Panc1 (cell line): ENCODE data around the gene UBE2G2. TPM values are rescaled to one million over a fixed set of nuclear protein-coding genes. Genes with fewer than 3 reads are reported as not detected.

ENCODE experiments used
- ATAC-seq: fragments of 200-7000 bp; cut with Tn5 transposase; 2 replicates; pipeline ENCODE4 v1.9.1; 2020; ENCODE audit warnings: mild to moderate bottlenecking, moderate library complexity
- BruUV-seq: library from RNA; stranded (reverse); fragments of 400-500 nt; replicated peaks from 2 replicates; lab custom pipeline; 2021; lab: Mats Ljungman, UMichigan
- CTCF ChIA-PET: fragments of 300-600 bp; sonication (Branson Sonifier 250); formaldehyde crosslinking; loops from one replicate; lab custom pipeline; 2022; ENCODE audit warnings: antibody characterized with exemption; lab: Charles Lee
- POLR2A ChIA-PET: fragments of 300-600 bp; sonication (Branson Sonifier 250); formaldehyde crosslinking; loops from one replicate; lab custom pipeline; 2022; ENCODE audit warnings: antibody characterized with exemption; lab: Charles Lee
- DNase-seq: peaks from one replicate; pipeline ENCODE4 v3.0.0-alpha.2; 2010; ENCODE audit warnings: low read depth, low spot score
- H3K27ac ChIP-seq: 2 replicates; pipeline ENCODE4 v1.5.1; 2011; ENCODE audit warnings: mild to moderate bottlenecking, low read length, inconsistent platforms
- H3K27me3 ChIP-seq: fragments of 200-500 bp; sonication (Bioruptor generic); 2 replicates; pipeline ENCODE4 v1.6.0; 2014; ENCODE audit warnings: low read length, inconsistent platforms; ENCODE audit not compliant: control insufficient read depth, insufficient read depth
- H3K36me3 ChIP-seq: fragments of 200-500 bp; sonication (Bioruptor generic); 2 replicates; pipeline ENCODE4 v1.5.1; 2014; ENCODE audit warnings: inconsistent platforms, mild to moderate bottlenecking, low read length, moderate library complexity; ENCODE audit not compliant: control insufficient read depth, insufficient read depth
- H3K4me1 ChIP-seq: 2 replicates; pipeline ENCODE4 v1.5.1; 2011; ENCODE audit warnings: inconsistent platforms, mild to moderate bottlenecking, low read length, moderate library complexity; ENCODE audit not compliant: control insufficient read depth, insufficient read depth
- H3K4me3 ChIP-seq, 2 experiments: 2 replicates each; pipeline ENCODE4 v1.5.1; 2011 to 2012; ENCODE audit warnings: low read depth in 2 of 2, low read length in 2 of 2, mild to moderate bottlenecking in 2 of 2, inconsistent platforms in 1 of 2, moderate library complexity in 1 of 2
- H3K9me3 ChIP-seq: fragments of 200-500 bp; sonication (Bioruptor generic); 2 replicates; pipeline ENCODE4 v1.5.1; 2014; ENCODE audit warnings: low read depth, mild to moderate bottlenecking, inconsistent platforms, low read length, moderate library complexity; ENCODE audit not compliant: control insufficient read depth, insufficient read depth
- CTCF ChIP-seq: fragments of 450-650 bp; IDR thresholded peaks from 2 replicates; pipeline ENCODE4 v1.5.1; 2017; ENCODE audit warnings: mild to moderate bottlenecking
- POLR2AphosphoS5 ChIP-seq: IDR thresholded peaks from 2 replicates; pipeline ENCODE4 v1.6.1; 2012; ENCODE audit warnings: mild to moderate bottlenecking, low read depth, low read length, moderate library complexity
- SIN3A ChIP-seq: IDR thresholded peaks from 2 replicates; pipeline ENCODE4 v1.6.1; 2012; ENCODE audit warnings: low read depth, mild to moderate bottlenecking, low read length, moderate library complexity, borderline replicate concordance; ENCODE audit not compliant: insufficient read depth
- TCF7L2 ChIP-seq: IDR thresholded peaks from 2 replicates; pipeline ENCODE4 v1.6.1; 2011; ENCODE audit warnings: mild to moderate bottlenecking, low read depth, low read length, inconsistent platforms
- in situ Hi-C: cut with HindIII; loops from 2 replicates; pipeline ENCODE4 v1.10.0; 2016; ENCODE audit warnings: low sequenced_read_pairs, low pct_unique_long_range_greater_than_20kb
- intact Hi-C: fragments of 100-400 bp; cut with micrococcal nuclease; formaldehyde crosslinking; loops from one replicate; pipeline ENCODE4 v1.10.0; 2022; ENCODE audit not compliant: unreplicated experiment
- total RNA-seq: library from RNA; stranded (reverse); gene quantifications from one replicate; pipeline ENCODE4 v1.2.1, GENCODE V29; 2021; ENCODE audit not compliant: unreplicated experiment
- TF ChIP-seq, protein P1 (sequence below), 2 experiments: IDR thresholded peaks; 2 replicates each; pipeline ENCODE4 v1.6.1; 2011 to 2012; ENCODE audit warnings: low read depth in 2 of 2, control low read depth in 1 of 2, low read length in 1 of 2, mild to moderate bottlenecking in 1 of 2, moderate library complexity in 1 of 2; ENCODE audit not compliant: insufficient read depth in 1 of 2

The UBE2G2 gene
- total RNA-seq, 1 experiment from 2014 or later, result 77.4 TPM

DNA sequence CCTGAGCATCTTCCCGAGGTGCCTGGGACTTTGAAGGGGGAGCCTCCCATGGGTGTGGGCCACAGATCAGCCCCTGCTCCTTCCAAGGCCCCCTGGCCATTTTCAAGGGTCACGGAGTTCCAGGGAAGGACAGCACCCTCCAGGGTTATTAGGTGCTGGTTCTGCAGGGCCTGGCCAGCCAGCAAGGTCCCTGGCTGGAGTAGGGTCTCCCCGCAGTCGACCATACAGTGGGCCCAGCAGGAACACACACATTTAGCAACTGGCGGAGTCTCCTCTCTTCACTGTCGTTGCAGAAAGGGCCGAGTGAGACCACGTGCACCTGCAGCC, 34.0 kb upstream of the UBE2G2 start:
- Histone ChIP-seq H3K36me3 (no peaks in the 10 kb centered on the region), H3K27ac (no peak overlapping the region), H3K9me3 (no peaks in the 10 kb centered on the region), H3K27me3 (no peaks in the 10 kb centered on the region), H3K4me3 (no peak overlapping the region), H3K4me1 (peaks cover 5% of the 10 kb centered on the region; the same call in 1 of the 2 replicates)
- in situ Hi-C loops, result no loop called here
- ChIA-PET POLR2A (no interaction called here), CTCF (no interaction called here)
- ATAC-seq (no peak), DNase-seq (no peak)
- intact Hi-C loops, result no loop called here
- BruUV-seq, result no TSS peak
- no peak for TF ChIP-seq SIN3A

DNA sequence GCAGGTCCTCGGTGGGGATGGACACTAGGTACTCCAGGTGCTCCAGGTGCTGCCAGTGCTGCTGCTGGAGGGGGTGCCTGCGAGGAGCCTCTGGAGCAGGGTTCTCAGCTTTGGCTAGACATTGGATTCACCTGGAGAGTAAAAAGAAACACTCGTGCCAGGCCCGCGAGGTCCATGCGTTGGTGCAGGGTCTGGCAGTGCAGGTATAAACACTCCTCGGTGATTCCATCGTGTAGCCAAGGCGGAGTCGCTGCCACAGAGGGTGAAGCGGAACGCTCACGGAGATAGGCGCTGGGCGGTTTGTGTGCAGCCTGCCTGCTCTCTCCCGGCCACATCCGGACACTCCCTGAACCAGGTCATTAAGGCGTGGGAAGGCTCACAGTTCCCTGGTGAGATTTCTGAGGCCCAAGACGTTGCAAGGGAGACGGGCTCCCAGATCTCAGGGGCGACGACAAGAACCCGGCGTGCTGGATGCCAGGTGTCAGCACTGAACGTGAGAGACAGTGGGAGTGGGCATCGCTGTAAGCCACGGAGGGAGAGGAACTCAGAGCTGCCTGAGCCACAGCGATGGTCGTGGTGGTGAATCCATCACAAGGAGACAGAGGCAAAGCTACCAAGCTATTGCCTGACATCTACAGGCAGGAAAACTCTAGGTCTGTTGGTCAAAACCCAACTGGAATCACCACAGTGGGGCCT, 33.5 kb upstream of the UBE2G2 start:
- BruUV-seq, result no TSS peak
- Histone ChIP-seq H3K4me3 (no peak overlapping the region), H3K27ac (no peak overlapping the region), H3K4me1 (peaks cover 5% of the 10 kb centered on the region; the same call in 1 of the 2 replicates), H3K36me3 (no peaks in the 10 kb centered on the region), H3K27me3 (no peaks in the 10 kb centered on the region), H3K9me3 (no peaks in the 10 kb centered on the region)
- TF ChIP-seq, protein P1, sequence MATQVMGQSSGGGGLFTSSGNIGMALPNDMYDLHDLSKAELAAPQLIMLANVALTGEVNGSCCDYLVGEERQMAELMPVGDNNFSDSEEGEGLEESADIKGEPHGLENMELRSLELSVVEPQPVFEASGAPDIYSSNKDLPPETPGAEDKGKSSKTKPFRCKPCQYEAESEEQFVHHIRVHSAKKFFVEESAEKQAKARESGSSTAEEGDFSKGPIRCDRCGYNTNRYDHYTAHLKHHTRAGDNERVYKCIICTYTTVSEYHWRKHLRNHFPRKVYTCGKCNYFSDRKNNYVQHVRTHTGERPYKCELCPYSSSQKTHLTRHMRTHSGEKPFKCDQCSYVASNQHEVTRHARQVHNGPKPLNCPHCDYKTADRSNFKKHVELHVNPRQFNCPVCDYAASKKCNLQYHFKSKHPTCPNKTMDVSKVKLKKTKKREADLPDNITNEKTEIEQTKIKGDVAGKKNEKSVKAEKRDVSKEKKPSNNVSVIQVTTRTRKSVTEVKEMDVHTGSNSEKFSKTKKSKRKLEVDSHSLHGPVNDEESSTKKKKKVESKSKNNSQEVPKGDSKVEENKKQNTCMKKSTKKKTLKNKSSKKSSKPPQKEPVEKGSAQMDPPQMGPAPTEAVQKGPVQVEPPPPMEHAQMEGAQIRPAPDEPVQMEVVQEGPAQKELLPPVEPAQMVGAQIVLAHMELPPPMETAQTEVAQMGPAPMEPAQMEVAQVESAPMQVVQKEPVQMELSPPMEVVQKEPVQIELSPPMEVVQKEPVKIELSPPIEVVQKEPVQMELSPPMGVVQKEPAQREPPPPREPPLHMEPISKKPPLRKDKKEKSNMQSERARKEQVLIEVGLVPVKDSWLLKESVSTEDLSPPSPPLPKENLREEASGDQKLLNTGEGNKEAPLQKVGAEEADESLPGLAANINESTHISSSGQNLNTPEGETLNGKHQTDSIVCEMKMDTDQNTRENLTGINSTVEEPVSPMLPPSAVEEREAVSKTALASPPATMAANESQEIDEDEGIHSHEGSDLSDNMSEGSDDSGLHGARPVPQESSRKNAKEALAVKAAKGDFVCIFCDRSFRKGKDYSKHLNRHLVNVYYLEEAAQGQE (IDR thresholded peaks at IDR 0.05; ENCODE audit: insufficient read depth in 1 of 2, low read depth in 2 of 2, low read length in 1 of 2), result no peak
- TF ChIP-seq CTCF (no peak; the same call in 1 of the 2 replicates), POLR2AphosphoS5 (no peak), SIN3A (no peak), TCF7L2 (no peak)
- ATAC-seq (no peak), DNase-seq (no peak)
- POLR2A ChIA-PET, result no interaction called here
- in situ Hi-C loops, result no loop called here
- intact Hi-C loops, result no loop called here
- CTCF ChIA-PET, result no interaction called here

DNA sequence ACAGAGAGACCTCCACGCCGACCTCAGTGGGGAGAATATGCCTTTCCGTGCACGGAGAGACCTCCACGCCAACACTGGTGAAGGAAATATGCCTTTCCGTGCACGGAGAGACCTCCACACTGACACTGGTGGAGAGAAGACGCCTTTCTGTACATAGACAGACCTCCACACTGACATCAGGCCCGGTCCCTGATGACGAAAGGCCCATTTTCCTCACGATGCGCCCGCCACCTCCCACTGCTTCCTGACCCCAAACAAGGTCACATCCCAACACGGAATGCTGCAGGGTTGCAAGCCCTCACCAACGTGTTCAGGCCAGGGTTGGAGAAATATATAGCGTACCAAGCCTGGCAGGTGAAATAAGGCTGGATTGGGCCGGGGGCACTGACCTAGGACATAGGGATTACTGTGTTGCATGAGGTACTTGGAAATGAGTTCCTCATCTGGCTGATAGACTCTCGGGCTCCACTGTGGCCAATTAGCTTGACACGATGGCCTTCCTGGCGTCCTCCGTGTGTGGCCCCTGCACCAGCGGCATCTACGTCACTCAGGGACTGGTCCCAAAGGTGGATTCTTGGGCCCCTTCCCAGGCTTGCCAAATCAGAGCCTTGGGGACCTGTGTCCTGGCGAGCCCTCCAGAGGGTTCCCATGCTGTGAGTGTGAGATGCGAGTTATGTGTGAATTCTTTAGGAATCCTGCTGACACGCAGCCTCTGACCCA, 32.8 kb upstream of the UBE2G2 start:
- H3K9me3 ChIP-seq, result no peaks in the 10 kb centered on the region
- in situ Hi-C loops (no loop called here), intact Hi-C loops (no loop called here)
- DNase-seq (no peak), ATAC-seq (no peak)
- H3K4me3 ChIP-seq, result no peak overlapping the region
- no peak for TF ChIP-seq SIN3A
- no peak for TF ChIP-seq POLR2AphosphoS5
- no peak for TF ChIP-seq TCF7L2
- no peak for TF ChIP-seq CTCF
- TF ChIP-seq, protein P1 (IDR thresholded peaks at IDR 0.05; ENCODE audit: insufficient read depth in 1 of 2, low read depth in 2 of 2, low read length in 1 of 2), result no peak
- H3K36me3 ChIP-seq, result no peaks in the 10 kb centered on the region
- H3K4me1 ChIP-seq, result peaks cover 5% of the 10 kb centered on the region; the same call in 1 of the 2 replicates
- BruUV-seq, result no TSS peak
- H3K27ac ChIP-seq, result no peak overlapping the region
- CTCF ChIA-PET, result no interaction called here
- POLR2A ChIA-PET, result no interaction called here
- no peaks in the 10 kb centered on the region for H3K27me3 ChIP-seq
